Gastrocnemius medialis (tissue), 4 donors: ENCODE data around the gene RFTN1.

Experiments
- CTCF ChIP-seq, 5 experiments: fragments of 450-650 bp in 3 of 5; fragments of 200-600 bp in 2 of 5; sonication (generic) in 2 of 5; IDR thresholded peaks in 4 of 5; conservative IDR thresholded peaks in 1 of 5; 1 replicate in 4 of 5; 2 replicates in 1 of 5; pipeline ENCODE4 v1.5.1; 2016 to 2019; ENCODE audit warnings: antibody characterized with exemption in 5 of 5, mild to moderate bottlenecking in 3 of 5, moderate library complexity in 3 of 5
- POLR2A ChIP-seq, 2 donors: fragments of 450-650 bp; IDR thresholded peaks; one replicate each; pipeline ENCODE4 v1.6.1; 2017; ENCODE audit warnings: antibody characterized with exemption in 2 of 2, mild to moderate bottlenecking in 2 of 2, moderate library complexity in 2 of 2

GRCh38 chr3:16515885-16516420 lies 2.5 kb upstream of the RFTN1 start:
- no peak for TF ChIP-seq CTCF (IDR thresholded peaks at IDR 0.05 in 4 of 5, conservative IDR thresholded peaks at IDR 0.05 in 1 of 5)
- no peak for TF ChIP-seq POLR2A (IDR thresholded peaks at IDR 0.05)
